NCI-H2196 treated with DMSO at 0.1 percent for 48 hours (cell line): ENCODE results near the gene KRT31.
"Not testable (repeated sequence)": the region's sequence is repeated elsewhere in the genome, so short reads cannot be mapped to it uniquely, and the experiment has no call there.

Source experiments
- DNase-seq: peaks from one replicate; lab custom pipeline; 2025; ENCODE audit not compliant: unreplicated experiment; lab: John Stamatoyannopoulos, UW

KRT31 gene

GRCh38 chr17:41392278-41392677 lies 5.1 kb downstream of the KRT31 start:
- DNase-seq = no peak

- no peak for DNase-seq
Measured at GRCh38 chr17:41391535-41391934, 5.9 kb downstream of the KRT31 start.

DNA sequence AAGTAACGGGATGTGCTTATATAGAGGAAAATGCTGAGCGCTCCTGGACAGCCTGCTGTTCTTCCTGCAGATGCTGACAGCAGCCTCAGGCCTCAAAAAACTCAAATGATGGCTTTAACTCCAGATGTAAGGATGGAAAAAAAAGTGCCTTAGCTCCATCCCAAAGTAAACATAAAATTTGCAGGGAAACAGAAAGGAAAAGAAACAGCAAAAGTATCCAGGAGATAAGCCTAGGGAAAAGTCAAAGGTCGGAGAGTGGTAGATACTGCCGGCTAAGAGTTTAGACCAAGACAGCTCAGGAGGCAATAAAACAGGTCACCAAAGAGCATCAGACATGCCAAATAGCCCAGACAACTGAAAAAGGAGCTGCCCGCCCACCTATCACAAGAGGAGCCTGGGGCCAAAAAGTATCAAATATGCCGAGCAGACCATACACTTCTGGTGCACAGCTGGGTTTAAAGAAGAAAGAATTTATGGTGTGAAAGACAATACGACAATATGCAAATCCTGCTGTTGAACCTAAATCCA lies 6.9 kb downstream of the KRT31 start:
- no peak for DNase-seq

- no peak for DNase-seq
Measured at GRCh38 chr17:41387670-41388069, 9.7 kb downstream of the KRT31 start.

DNA sequence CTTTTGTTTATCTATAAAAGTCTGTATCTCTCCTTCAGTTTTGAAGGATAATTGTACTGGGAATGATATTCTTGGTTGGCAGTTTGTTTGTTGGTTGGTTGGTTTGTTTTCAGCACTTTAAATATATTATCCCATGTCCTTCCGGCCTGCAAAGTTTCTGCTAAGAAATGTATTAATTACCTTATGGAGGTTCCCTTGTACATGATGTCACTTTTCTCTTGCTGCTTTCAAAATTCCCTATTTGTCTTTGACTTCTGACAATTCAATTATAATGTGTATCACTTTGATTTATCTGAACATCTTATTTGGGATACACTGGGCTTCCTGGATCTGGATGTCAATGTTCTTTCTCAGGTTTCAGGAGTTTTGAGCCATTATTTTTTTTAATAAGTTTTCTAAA lies 11.2 kb downstream of the KRT31 start:
- DNase-seq = no peak

DNA sequence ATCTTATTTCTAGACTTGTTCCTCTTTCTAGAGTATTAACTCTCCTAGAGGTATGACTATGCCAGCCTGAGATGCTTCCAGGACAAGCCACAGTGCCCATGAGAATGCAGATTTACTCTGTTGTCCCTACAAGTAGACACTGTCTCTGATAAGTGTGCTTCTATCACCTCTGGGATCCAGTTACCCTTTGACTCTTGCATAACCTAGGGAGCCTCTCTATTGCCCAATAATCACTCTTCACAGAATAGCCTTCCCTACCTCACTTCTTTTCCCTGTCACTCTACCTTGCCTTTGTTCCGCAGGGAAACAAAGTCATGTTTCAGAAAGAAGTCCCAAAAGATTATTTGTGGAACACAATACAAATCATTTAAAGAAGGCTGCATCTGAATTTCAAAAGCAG lies 13.7 kb downstream of the KRT31 start:
- no peak for DNase-seq

DNA sequence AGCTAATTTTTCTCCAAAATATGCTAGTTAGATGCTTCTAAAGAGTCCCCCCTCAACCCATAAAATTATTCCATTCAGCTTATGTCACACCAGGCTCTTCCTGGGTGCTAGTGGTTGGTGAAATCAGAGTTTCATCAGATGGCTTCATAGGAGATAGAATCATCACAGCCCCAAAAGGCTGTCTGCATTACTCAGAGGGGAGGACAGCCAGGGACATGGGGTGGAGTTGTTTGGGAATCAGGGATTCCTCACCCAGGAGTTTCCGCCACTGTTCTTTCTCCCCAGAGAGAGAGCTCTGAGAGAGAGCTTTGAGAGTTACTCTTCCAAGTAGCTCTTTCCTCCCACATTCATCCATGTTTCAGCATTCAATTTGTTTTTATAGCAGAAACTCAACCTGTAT lies 15.0 kb downstream of the KRT31 start:
- no peak for DNase-seq

DNA sequence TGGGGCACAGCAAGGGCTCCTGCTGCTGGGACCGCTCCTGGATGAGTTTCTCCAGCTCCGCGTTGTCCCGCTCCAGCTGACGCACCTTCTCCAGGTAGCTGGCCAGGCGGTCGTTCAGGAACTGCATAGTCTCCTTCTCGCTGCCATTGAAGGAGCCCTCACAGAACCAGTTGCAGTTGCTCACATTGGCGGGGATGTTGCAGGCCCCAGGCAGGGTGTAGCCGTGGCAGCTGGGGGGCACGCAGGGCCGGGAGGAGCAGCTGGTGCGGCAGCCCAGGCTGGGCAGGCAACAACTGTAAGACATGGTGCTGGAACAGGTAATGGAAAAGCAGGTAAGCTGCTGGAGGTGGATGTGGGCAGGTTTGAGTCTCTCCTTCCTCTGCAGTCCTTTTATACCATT lies 15.5 kb downstream of the KRT31 start, which contains the start of gene KRT34:
Gene KRT34 (minus strand): TSS at position 364 of the 400 bp plus-strand sequence. CDS start 60 bp downstream, at position 304.
- not testable (repeated sequence) for DNase-seq

DNA sequence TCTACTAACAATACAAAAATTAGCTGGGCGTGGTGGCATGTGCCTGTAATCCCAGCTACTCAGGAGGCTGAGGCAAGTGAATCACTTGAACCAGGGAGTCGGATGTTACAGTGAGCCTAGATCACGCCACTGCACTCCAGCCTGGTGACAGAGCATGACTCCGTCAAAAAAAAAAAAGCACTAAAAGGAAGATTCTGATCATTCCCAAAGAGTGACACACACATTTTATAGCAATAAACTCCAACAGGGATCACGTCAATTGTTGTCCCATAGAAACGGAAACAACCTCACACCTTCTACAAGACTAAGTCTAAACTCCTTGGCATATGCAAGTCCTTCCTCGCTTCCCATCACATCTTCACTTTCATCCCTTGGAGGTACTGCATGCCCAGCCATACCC lies 17.3 kb downstream of the KRT31 start:
- not testable (repeated sequence) for DNase-seq

DNA sequence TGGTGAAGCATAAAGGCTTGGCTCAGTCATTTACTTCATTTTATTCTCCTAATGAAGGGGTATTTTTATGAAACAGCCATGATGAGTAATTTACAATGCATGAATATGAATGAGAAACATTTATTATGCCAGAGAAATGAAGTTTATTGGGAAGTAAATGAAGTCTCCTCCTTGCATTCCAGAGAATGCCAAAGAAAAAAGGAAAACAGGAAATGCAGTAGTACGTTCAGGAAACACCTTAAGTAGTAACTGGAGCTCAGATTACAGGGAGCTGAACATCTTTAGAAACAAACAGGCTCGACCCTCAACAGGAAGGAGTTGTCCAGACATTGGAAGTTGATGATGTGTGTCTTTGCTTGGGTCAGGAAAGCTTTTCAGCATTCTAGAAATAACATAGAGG lies 19.9 kb downstream of the KRT31 start:
- no peak for DNase-seq

GRCh38 chr17:41369713-41370112 lies 27.7 kb downstream of the KRT31 start, which contains the start of gene KRT33B:
Gene KRT33B (minus strand): TSS chr17:41369813. CDS start chr17:41369750, 63 bp downstream.
- DNase-seq = no peak

DNA sequence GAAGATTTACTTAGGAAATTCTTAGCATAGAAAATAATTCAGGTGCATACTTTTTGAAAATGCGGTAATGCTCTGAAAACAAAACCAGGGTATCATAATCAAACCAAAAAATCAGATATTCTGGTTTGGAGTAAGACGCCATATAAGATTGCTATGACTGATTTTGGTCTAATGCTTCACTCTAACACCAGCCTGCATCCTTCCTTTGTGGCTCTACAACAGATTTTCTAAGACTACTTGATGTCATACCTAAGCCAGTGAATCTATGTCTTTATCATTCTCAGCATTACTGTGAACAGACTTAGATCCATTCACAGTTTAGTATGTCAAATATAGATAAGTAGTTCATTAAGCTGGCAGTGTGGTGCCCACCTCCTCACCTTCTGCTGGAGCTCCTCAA lies 28.4 kb downstream of the KRT31 start:
- no peak for DNase-seq

DNA sequence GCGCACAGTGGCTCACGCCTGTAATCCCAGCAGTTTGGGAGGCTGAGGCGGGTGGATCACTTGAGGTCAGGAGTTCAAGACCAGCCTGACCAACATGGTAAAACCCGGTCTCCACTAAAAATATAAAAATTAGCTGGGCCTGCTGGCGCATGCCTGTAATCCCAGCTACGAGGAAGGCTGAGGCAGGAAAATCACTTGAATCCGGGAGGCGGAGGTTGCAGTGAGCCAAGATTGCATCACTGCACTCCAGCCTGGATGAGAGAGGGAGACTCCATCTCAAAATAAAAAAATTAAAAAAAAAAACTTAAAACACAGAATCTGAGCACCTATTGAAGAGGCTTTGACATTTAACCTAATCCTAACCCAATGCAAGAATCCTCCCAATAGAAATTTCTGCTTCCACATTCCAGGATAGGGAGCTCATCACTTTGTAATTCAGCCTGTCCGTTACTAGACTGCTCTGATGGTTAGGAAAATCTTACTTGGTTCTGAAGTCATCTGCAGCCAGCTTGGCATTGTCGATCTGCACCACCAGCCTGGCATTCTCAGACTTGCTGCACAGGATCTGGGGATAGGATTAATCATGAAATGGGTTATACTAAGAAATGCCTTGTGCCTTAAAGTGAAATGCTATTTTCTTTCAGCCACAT lies 29.9 kb downstream of the KRT31 start:
- no peak for DNase-seq

GRCh38 chr17:41366070-41366469 lies 31.3 kb downstream of the KRT31 start:
- DNase-seq = no peak

GRCh38 chr17:41363881-41364280 lies 33.5 kb downstream of the KRT31 start:
- DNase-seq = no peak

DNA sequence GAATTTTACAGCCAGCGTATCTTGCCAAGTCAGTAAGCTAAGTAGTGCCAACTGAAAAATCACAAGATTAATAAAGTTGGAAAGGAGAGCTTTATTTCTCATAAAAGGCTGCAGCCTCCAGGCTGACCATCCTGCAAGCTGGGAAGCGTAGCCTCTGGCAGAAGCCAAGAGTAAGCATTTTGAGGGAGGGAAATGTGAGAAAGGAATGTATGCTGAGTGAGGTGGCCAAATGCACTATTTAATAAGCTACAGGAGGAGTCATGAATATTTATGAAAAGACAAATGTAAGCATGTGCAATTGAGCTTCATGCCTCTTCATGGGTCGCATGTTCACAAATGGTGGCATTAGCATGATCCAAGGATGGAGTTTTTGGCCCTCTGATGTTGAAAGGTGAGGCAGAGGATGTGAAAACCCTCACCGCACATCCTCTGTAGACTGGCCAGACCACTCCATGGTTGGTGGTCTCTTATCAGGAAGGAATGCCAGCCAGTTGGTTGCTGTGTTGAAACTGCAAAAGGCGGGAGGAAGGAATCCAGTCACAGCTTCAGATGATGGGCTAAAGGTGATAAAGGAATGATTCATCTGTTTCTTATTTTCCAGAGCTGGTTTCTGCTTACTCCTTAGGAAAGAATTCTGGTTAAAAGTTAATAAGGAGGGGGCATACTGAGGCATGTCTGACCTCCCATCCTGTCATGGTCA lies 37.0 kb downstream of the KRT31 start:
- no peak for DNase-seq

GRCh38 chr17:41354536-41354935 lies 42.9 kb downstream of the KRT31 start:
- no peak for DNase-seq

DNA sequence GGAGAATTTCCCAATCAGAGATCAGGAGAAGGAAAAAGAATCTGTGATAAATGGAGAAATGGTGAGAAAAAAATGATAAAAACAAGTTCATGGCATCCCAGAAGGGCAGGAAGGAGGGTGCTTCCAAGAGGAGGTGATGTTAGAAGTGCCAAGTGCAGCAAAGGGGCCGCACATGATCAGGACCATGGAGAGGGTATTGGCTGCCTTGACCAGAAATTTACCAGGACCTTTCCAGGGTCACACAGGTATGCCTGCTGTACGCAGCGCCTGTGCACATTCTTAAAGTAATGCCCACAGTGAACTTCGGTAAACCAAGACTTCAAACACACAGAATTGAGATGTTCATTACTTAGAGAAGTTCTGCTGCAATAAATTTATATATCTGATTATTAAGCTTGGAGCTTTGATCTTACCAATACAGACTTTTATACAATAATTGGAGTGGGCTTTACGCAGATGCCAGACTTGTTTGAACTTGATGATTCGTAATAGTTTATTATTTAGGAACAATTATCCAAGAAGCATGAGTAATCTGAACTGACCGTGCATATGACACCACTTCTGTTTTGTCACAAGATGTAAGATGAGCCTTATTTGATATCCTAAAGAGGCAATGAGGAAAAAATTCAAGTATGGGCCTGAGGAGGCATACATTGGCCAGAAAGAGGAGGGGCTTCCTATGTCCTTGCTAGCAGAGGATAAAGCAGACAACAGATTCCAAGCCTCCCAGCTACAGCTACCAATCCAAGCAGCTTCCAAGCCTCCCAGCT lies 44.6 kb downstream of the KRT31 start:
- DNase-seq = no peak

GRCh38 chr17:41351177-41351576 lies 46.2 kb downstream of the KRT31 start:
- no peak for DNase-seq

DNA sequence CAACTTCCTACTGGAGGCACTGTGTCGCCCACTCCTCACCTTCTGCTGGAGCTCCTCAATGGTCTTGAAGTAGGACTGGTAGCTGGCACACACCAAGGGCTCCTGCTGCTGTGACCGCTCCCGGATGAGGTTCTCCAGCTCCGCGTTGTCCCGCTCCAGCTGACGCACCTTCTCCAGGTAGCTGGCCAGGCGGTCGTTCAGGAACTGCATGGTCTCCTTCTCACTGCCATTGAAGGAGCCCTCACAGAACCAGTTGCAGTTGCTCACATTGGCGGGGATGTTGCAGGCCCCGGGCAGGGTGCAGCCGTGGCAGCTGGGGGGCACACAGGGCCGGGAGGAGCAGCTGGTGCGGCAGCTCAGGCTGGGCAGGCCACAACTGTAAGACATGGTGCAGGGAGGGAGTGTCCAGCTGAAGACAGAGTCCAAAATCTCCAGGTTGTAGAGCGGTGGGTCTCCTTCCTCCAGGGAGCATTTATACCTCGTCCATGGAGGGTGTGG lies 47.0 kb downstream of the KRT31 start, which contains the start of gene KRT33A:
Gene KRT33A (minus strand): TSS at position 448 of the 498 bp plus-strand sequence. CDS start 61 bp downstream, at position 387.
- not testable (repeated sequence) for DNase-seq
